ENCODE measurements around the gene ATP11B. TPM values are rescaled to one million over a fixed set of nuclear protein-coding genes. Genes with fewer than 3 reads are reported as not detected.

ATP11B gene
- total RNA-seq, 1 experiment from 2014 or later, result 45.3 TPM

DNA sequence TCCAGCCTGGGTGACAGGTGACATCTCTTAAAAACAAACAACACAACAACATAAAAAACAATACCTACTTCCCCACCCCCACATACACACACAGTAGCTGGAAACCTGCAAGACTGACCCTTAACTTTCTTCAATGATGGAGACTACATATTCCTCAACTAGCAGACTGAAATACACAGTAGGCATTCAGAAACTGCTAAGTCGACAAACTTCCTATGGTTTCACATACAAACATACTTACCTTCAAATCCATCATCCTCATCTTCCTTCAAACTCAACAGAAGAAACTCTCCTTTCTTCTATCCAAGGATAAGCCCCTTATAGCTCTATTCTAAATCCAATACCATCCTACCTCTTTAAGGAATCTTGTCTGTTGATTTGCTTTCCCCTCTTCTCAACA lies 156.4 kb downstream of the ATP11B start:
- no peak for DNase-seq (ENCODE audit: low spot score)

- no peak for DNase-seq (ENCODE audit: low spot score)
Observed at GRCh38 chr3:182954553-182955235, 161.4 kb downstream of the ATP11B start.

DNA sequence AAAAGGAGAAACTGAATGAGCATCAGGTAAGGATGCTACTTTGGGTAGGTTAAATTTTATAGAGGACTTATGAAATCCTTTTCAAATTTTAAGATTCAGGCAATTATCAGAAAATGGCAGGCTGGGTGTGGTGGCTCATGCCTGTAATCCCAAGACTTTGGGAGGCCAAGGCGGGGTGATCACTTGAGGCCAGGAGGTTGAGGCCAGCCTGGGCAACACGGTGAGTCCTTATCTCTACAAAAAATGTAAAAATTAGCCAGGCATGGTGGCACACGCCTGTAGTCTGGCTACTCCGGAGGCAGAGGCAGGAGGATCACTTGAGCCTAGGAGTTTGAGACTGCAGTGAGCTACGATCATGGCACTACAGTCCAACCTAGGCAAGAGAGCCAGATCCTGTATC lies 163.9 kb downstream of the ATP11B start:
- no peak for DNase-seq (ENCODE audit: low spot score)

- DNase-seq (ENCODE audit: low spot score), result no peak
Observed at GRCh38 chr3:182957676-182958266, 164.5 kb downstream of the ATP11B start.

- DNase-seq (ENCODE audit: low spot score), result no peak
Observed at GRCh38 chr3:182959474-182960350, 166.4 kb downstream of the ATP11B start.

DNA sequence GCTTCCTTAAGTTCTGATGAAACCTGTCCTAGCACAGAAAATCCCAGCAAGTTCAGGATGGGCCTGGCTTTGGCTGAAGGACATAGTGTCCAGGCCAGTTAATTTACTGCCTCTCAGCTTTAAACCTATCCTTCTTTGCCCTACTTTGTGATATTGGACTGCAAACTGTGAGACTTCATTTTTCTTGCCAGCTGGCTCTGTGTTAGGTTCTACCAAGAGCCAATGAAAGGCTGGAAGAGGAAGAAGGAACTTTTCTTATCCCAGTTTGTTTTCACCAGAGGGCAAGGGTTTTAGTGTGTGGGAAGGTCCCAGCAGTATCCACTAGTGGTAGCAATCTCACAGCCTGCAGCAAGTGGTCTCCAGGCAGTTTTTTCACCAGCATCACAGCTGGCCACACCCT lies 168.9 kb downstream of the ATP11B start:
- DNase-seq (ENCODE audit: low spot score), result no peak

GRCh38 chr3:182964179-182964578 lies 170.9 kb downstream of the ATP11B start:
- no peak for DNase-seq (ENCODE audit: low spot score)

GRCh38 chr3:182965861-182966366 lies 172.6 kb downstream of the ATP11B start:
- no peak for DNase-seq (ENCODE audit: low spot score)

- DNase-seq (ENCODE audit: low spot score), result no peak
Observed at GRCh38 chr3:182967218-182968204, 174.2 kb downstream of the ATP11B start.

GRCh38 chr3:182969277-182969676 lies 176.0 kb downstream of the ATP11B start:
- peak; percentile 38 for DNase-seq (ENCODE audit: low spot score)

GRCh38 chr3:182969853-182970252 lies 176.5 kb downstream of the ATP11B start:
- DNase-seq (ENCODE audit: low spot score), result no peak

GRCh38 chr3:182970811-182971418 lies 177.6 kb downstream of the ATP11B start:
- no peak for DNase-seq (ENCODE audit: low spot score)

Other genes starting within 250 kb of the ATP11B start
- 26.0 and 33.3 TPM in 2 replicates for gene DCUN1D1, start 187.0 kb downstream of the ATP11B start, total RNA-seq (2014; rRNA removed; shearing (Covaris generic))

Measured in H4 (cell line).